Small intestine (tissue), 7 donors: ENCODE results near the gene WDHD1. TPM values are rescaled to one million over a fixed set of nuclear protein-coding genes. Genes with fewer than 3 reads are reported as not detected.
"Not testable (repeated sequence)": the region's sequence is repeated elsewhere in the genome, so short reads cannot be mapped to it uniquely, and the experiment has no call there.

Source experiments
- DNase-seq, 2 donors: peaks; one replicate each; pipeline versions ENCODE4 v3.0.0 to v3.0.0-alpha.2; 2013
- FAIRE-seq: peaks from 2 replicates; lab custom pipeline; 2012; peaks lifted over from hg19 to GRCh38; lab: Jason Lieb, UNC
- H3K27ac ChIP-seq, 3 donors: one replicate each; pipeline ENCODE4 v1.5.1; 2013; ENCODE audit warnings: low read length in 2 of 3, mild to moderate bottlenecking in 2 of 3, control low read depth in 1 of 3, inconsistent platforms in 1 of 3, low read depth in 1 of 3, moderate library complexity in 1 of 3
- H3K27me3 ChIP-seq, 3 donors: one replicate each; pipeline ENCODE4 v1.6.1; 2013; ENCODE audit warnings: low read length in 3 of 3, inconsistent platforms in 1 of 3; ENCODE audit not compliant: control insufficient read depth in 3 of 3, insufficient read depth in 3 of 3
- H3K36me3 ChIP-seq, 3 donors: one replicate each; pipeline ENCODE4 v1.6.1; 2013; ENCODE audit warnings: low read length in 3 of 3, inconsistent platforms in 1 of 3, low read depth in 1 of 3, mild to moderate bottlenecking in 1 of 3, moderate library complexity in 1 of 3; ENCODE audit not compliant: control insufficient read depth in 3 of 3, insufficient read depth in 2 of 3
- H3K4me1 ChIP-seq, 3 donors: one replicate each; pipeline ENCODE4 v1.6.1; 2013; ENCODE audit warnings: low read length in 2 of 3, inconsistent platforms in 1 of 3, low read depth in 1 of 3, mild to moderate bottlenecking in 1 of 3, moderate library complexity in 1 of 3; ENCODE audit not compliant: control insufficient read depth in 3 of 3, insufficient read depth in 2 of 3
- H3K4me3 ChIP-seq, 3 donors: one replicate each; pipeline ENCODE4 v1.5.1; 2013; ENCODE audit warnings: low read length in 3 of 3, control low read depth in 1 of 3, inconsistent platforms in 1 of 3, low read depth in 1 of 3, mild to moderate bottlenecking in 1 of 3, moderate library complexity in 1 of 3
- H3K9me3 ChIP-seq, 2 donors: one replicate each; pipeline ENCODE4 v1.6.1; 2013; ENCODE audit warnings: low read depth in 1 of 2, low read length in 1 of 2; ENCODE audit not compliant: control insufficient read depth in 2 of 2, insufficient read depth in 1 of 2
- WGBS, 3 donors: extraction: QIAGEN DNeasy Blood & Tissue Kit; methylation state at CpG; one replicate each; pipeline ENCODE4 v1.1.7; 2013; 5-methylcytosine and 5-hydroxymethylcytosine counted together
- polyA plus RNA-seq, 4 donors: library from polyadenylated mRNA; stranded (reverse) in 3 of 4; unstranded in 1 of 4; fragments of 200-250 nt in 3 of 4; fragments of 120-200 nt in 1 of 4; gene quantifications; one replicate each; pipeline versions ENCODE4 v1.2.1 to v1.2.3, GENCODE V29; 2013
- donor health status: healthy with polysubstance abuse.
- donor health status: control.
- donor health status: control.
- donor health status: Bipolar disorder and iron deficiency.
- donor health status: healthy.

WDHD1 gene
- polyA plus RNA-seq, 4 donors: 0.45 to 9.7 (median 2.0) TPM

GRCh38 chr14:55038708-55039107, 11.8 kb upstream of the WDHD1 start:
- Histone ChIP-seq H3K36me3 (peaks cover 2 to 21% (median 7%) of the 10 kb centered on the region in 3 donors), H3K9me3 (peaks cover 0 to 3% of the 10 kb centered on the region in 2 donors), H3K4me3 (no peak overlapping the region), H3K4me1 (no peaks in the 10 kb centered on the region), H3K27me3 (no peaks in the 10 kb centered on the region), H3K27ac (no peak overlapping the region)
- peak in 1 of 2 donors; percentile 38 for DNase-seq
- FAIRE-seq: no peak

DNA sequence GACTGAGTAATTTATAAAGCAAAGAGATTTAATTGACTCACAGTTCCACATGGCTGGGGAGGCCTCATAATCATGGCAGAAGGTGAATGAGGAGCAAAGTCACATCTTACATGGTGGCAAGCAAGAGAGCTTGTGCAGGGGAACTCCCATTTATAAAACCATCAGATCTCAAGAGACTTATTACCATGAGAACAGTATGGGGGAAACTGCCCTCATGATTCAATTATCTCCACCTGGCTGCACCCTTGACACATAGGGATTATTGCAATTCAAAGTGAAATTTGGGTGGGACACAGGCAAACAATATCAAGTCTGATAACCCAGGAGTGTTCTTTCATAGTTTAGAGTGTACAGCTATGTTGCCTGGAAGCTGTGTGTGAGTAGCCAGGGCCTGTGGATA, 11.1 kb upstream of the WDHD1 start:
- not testable (repeated sequence) for DNase-seq, H3K27me3 ChIP-seq, H3K27ac ChIP-seq, FAIRE-seq, H3K9me3 ChIP-seq, H3K4me1 ChIP-seq, H3K4me3 ChIP-seq
- H3K36me3 ChIP-seq: peaks cover 2 to 21% (median 2%) of the 10 kb centered on the region in 3 donors

- no peak overlapping the region for H3K27ac ChIP-seq
- FAIRE-seq (no peak), DNase-seq (no peak)
- 34 to 58% (median 51%) methylated on average over 2 of the region's 2 CpGs for WGBS, 3 donors
- peaks cover 2 to 4% (median 2%) of the 10 kb centered on the region in 3 donors for H3K36me3 ChIP-seq
- H3K9me3 ChIP-seq: no peaks in the 10 kb centered on the region
- peaks cover 0 to 8% (median 1%) of the 10 kb centered on the region in 3 donors for H3K4me1 ChIP-seq
- no peaks in the 10 kb centered on the region for H3K27me3 ChIP-seq
- no peak overlapping the region for H3K4me3 ChIP-seq
These were observed 4.3 kb upstream of the WDHD1 start for GRCh38 chr14:55031190-55031589.

GRCh38 chr14:55028476-55028875, 1.6 kb upstream of the WDHD1 start:
- FAIRE-seq: no peak
- H3K27me3 ChIP-seq: no peaks in the 10 kb centered on the region
- peak overlapping the region in 1 of 3 donors; percentile 83 for H3K4me3 ChIP-seq
- no peak for DNase-seq
- no peak overlapping the region for H3K27ac ChIP-seq
- peaks cover 0 to 8% (median 4%) of the 10 kb centered on the region in 3 donors for H3K4me1 ChIP-seq
- H3K9me3 ChIP-seq: no peaks in the 10 kb centered on the region
- 46 to 62% (median 47%) methylated on average over 4 of the region's 4 CpGs for WGBS, 3 donors
- no peaks in the 10 kb centered on the region for H3K36me3 ChIP-seq

DNA sequence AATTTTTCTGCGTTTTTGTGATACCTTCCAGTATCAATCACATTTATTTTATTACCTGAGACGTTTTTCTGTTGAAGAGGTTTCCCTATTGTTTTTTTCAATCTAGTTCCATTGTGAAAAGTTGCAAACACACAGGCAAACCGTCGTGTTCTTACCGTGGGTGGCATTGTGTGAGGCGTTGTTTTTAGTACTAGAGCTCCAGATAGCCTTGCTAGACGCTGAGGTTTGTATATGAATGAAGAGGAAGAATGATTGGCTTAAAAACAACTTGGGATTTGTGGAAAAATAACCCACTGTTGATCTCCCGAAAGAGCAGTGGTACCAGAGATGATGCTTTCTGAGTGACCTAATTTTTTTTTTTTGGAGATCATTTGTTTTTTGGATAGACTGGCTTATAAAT, 1.2 kb upstream of the WDHD1 start:
- Histone ChIP-seq H3K4me3 (peak overlapping the region; percentile 14 to 83 (median 82)), H3K9me3 (no peaks in the 10 kb centered on the region), H3K4me1 (peaks cover 0 to 8% (median 4%) of the 10 kb centered on the region in 3 donors), H3K27me3 (no peaks in the 10 kb centered on the region), H3K27ac (no peak overlapping the region), H3K36me3 (no peaks in the 10 kb centered on the region)
- 5% methylated on average over 8 of the region's 8 CpGs for WGBS, 3 donors
- DNase-seq: no peak
- FAIRE-seq: no peak

GRCh38 chr14:55026441-55026792, 482 bp downstream of the WDHD1 start:
- FAIRE-seq (no peak), DNase-seq (peak in 1 of 2 donors; percentile 4)
- H3K27ac ChIP-seq: peak overlapping the region; percentile 12 to 98 (median 85)
- no peaks in the 10 kb centered on the region for H3K27me3 ChIP-seq
- no peaks in the 10 kb centered on the region for H3K9me3 ChIP-seq
- peaks cover 0 to 8% (median 4%) of the 10 kb centered on the region in 3 donors for H3K4me1 ChIP-seq
- 1 to 3% (median 2%) methylated on average over 9 of the region's 9 CpGs for WGBS, 3 donors
- peak overlapping the region; percentile 57 to 83 (median 82) for H3K4me3 ChIP-seq
- H3K36me3 ChIP-seq: no peaks in the 10 kb centered on the region

DNA sequence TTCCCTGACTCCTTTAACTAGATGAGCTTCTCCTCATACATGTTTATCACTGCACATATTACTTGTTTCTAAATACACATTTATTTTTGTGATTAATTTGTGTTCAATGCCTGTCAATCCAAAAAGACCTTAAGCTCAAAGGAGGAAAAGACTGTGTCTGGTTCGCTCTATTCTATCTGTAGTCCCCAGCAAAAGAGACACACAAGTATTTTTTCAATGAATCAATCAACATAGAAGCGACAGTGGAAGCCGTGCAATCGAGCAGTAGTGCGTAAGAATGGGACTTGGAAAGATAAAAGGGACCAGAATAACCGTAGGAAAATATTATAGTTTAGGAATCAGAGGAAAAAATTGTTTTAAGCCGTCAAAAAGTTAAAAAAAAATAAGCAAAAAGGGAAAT, 951 bp downstream of the WDHD1 start:
- WGBS, 3 donors: 18 to 32% (median 27%) methylated on average over 7 of the region's 7 CpGs
- DNase-seq (no peak), FAIRE-seq (no peak)
- Histone ChIP-seq H3K36me3 (no peaks in the 10 kb centered on the region), H3K4me1 (peaks cover 0 to 8% (median 4%) of the 10 kb centered on the region in 3 donors), H3K27me3 (no peaks in the 10 kb centered on the region), H3K9me3 (no peaks in the 10 kb centered on the region), H3K27ac (no peak overlapping the region), H3K4me3 (peak overlapping the region in 1 of 3 donors; percentile 83)

DNA sequence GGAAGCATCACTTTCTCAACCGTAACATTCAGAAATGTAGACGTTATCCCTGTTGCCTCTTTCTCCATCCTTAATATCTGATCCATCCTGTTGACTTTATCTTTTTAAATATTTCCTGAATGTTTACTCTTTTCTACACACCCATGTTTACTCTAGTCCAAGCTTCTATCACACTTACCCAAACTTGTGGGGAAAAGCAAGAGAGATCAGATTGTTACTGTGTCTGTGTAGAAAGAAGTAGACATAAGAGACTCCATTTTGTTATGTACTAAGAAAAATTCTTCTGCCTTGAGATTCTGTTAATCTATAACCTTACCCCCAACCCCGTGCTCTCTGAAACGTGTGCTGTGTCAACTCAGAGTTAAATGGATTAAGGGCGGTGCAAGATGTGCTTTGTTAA, 2.5 kb downstream of the WDHD1 start:
- WGBS, 3 donors: 79 to 90% (median 81%) methylated on average over 2 of the region's 5 CpGs

GRCh38 chr14:55019968-55020554, 6.8 kb downstream of the WDHD1 start:
- H3K9me3 ChIP-seq: no peaks in the 10 kb centered on the region
- DNase-seq (no peak), FAIRE-seq (no peak)
- 95 to 98% (median 96%) methylated on average over 2 of the region's 2 CpGs for WGBS, 3 donors
- no peaks in the 10 kb centered on the region for H3K4me1 ChIP-seq
- no peak overlapping the region for H3K27ac ChIP-seq
- no peak overlapping the region for H3K4me3 ChIP-seq
- no peaks in the 10 kb centered on the region for H3K27me3 ChIP-seq
- peaks cover 0 to 2% (median 0%) of the 10 kb centered on the region in 3 donors for H3K36me3 ChIP-seq

More for the DNA sequence above, 2.5 kb downstream of the WDHD1 start:
- H3K36me3 ChIP-seq, H3K27me3 ChIP-seq, H3K9me3 ChIP-seq, H3K4me1 ChIP-seq, H3K27ac ChIP-seq, FAIRE-seq, H3K4me3 ChIP-seq, DNase-seq: not testable (repeated sequence)
